Activated CD4-positive, alpha-beta memory T cell treated with anti-CD3 and anti-CD28 coated beads for 36 hours (primary cell): Measurements from ENCODE around the gene CRYBA2. TPM values are rescaled to one million over a fixed set of nuclear protein-coding genes. Genes with fewer than 3 reads are reported as not detected.

Experiments used
- CTCF ChIA-PET: fragments of 350-600 bp; sonication (Branson Sonifier 250); formaldehyde crosslinking; loops from one replicate; lab custom pipeline; 2021; ENCODE audit warnings: antibody characterized with exemption, inconsistent platforms; lab: Charles Lee
- POLR2A ChIA-PET: fragments of 350-600 bp; sonication (Branson Sonifier 250); formaldehyde crosslinking; loops from one replicate; lab custom pipeline; 2021; ENCODE audit warnings: antibody characterized with exemption; lab: Charles Lee
- DNase-seq: peaks from one replicate; pipeline ENCODE4 v3.0.0-alpha.2; 2020
- H3K27ac Mint-ChIP-seq: one replicate; pipeline ENCODE4 v1.8.0; 2021; ENCODE audit warnings: mixed read lengths
- H3K27me3 Mint-ChIP-seq: one replicate; pipeline ENCODE4 v1.8.0; 2021; ENCODE audit warnings: mixed read lengths
- H3K36me3 Mint-ChIP-seq: one replicate; pipeline ENCODE4 v1.8.0; 2021; ENCODE audit warnings: mixed read lengths
- H3K4me1 Mint-ChIP-seq: one replicate; pipeline ENCODE4 v1.8.0; 2021; ENCODE audit warnings: low read depth, mixed read lengths
- H3K4me3 Mint-ChIP-seq: one replicate; pipeline ENCODE4 v1.8.0; 2021; ENCODE audit warnings: mild to moderate bottlenecking, mixed read lengths
- H3K9me3 Mint-ChIP-seq: one replicate; pipeline ENCODE4 v1.8.0; 2021; ENCODE audit warnings: mixed read lengths
- intact Hi-C: fragments of 100-400 bp; cut with micrococcal nuclease; formaldehyde crosslinking; loops from one replicate; pipeline ENCODE4 v1.15.1; 2023
- total RNA-seq, 2 experiments: library from RNA; stranded (reverse); gene quantifications; one replicate each; pipeline ENCODE4 v1.2.3, GENCODE V29; 2021

Gene CRYBA2
- total RNA-seq, 2 experiments from 2014 or later: not detected

DNA sequence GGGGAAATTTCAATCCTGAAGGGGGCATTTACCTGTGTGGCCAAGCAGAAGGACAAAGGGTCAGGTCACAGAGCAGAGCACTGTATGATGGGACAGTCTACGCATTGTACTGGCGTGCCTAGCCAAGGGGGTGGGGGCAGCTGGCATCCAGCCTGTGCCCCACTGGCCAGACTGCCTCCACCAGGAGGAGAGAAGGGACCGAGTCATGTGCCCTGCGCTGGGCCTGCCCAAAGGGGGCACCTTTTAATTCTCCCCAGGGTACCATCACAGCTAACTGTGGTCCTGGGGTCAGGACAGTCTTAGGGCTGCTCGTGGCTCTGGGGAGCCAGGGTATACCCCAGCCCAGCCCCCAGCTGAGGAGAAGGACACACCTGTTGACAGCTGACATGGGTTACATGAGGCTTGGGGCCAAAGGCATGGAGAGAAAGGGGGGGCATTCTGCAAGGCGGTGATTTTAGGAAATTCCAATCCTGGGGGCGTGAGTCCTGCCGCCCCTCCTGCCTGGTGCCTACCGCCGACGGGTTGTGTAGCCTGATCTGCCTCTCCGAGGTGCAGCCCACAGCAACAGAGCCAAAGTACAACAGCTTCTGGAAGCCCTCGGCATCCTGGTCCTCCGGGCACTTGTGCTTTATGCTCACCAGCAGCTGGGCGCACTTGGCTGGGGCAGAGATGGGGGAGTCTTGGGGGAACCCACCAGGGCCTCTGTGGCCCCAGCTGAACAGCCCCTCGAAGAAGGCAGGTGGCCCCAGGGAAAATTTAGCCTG lies 37.1 kb upstream of the CRYBA2 start:
- H3K4me1 Mint-ChIP-seq: no peaks in the 10 kb centered on the region
- intact Hi-C loops: no loop called here
- ChIA-PET POLR2A (no interaction called here), CTCF (interaction anchor here (0.6 to 6.4 kb wide), 61 partner anchors 8 to 335 kb away, joined by 3 to 81 read pairs (median 4); partner anchors contain the start of genes ANKZF1, ATG9A, CFAP65 and CNPPD1)
- no peaks in the 10 kb centered on the region for H3K9me3 Mint-ChIP-seq
- H3K36me3 Mint-ChIP-seq: no peaks in the 10 kb centered on the region
- peaks cover 20% of the 10 kb centered on the region for H3K27me3 Mint-ChIP-seq
- no peak for DNase-seq
- no peak overlapping the region for H3K27ac Mint-ChIP-seq
- H3K4me3 Mint-ChIP-seq: no peak overlapping the region

DNA sequence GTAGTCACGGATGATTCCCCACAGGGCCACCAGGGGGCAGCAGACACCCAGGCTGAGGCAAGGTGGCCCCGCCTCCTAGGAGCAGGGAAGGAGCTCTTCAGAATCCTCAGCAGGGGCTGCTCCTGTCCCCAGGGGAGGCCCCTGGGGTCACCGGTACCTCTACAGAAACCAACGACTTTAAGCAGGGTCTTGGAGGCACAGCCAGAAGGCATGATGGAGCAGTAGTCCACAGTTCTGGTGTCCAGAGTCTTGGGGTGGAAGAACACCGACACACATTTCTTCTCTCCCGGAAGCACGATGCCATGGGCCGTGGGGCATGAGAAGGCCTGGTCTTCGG lies 36.6 kb upstream of the CRYBA2 start:
- peak; percentile 85 for DNase-seq
- Mint-ChIP-seq H3K36me3 (no peaks in the 10 kb centered on the region), H3K27ac (no peak overlapping the region), H3K27me3 (peaks cover 20% of the 10 kb centered on the region), H3K9me3 (no peaks in the 10 kb centered on the region), H3K4me3 (no peak overlapping the region), H3K4me1 (no peaks in the 10 kb centered on the region)
- intact Hi-C loops: loop anchor here (1.0 kb wide), 2 partner anchors 90 to 126 kb away; no protein-coding TSS in a partner anchor
- ChIA-PET CTCF (interaction anchor here (0.6 to 6.4 kb wide), 61 partner anchors 8 to 335 kb away, joined by 3 to 81 read pairs (median 4); partner anchors contain the start of genes ANKZF1, ATG9A, CFAP65 and CNPPD1), POLR2A (no interaction called here)

DNA sequence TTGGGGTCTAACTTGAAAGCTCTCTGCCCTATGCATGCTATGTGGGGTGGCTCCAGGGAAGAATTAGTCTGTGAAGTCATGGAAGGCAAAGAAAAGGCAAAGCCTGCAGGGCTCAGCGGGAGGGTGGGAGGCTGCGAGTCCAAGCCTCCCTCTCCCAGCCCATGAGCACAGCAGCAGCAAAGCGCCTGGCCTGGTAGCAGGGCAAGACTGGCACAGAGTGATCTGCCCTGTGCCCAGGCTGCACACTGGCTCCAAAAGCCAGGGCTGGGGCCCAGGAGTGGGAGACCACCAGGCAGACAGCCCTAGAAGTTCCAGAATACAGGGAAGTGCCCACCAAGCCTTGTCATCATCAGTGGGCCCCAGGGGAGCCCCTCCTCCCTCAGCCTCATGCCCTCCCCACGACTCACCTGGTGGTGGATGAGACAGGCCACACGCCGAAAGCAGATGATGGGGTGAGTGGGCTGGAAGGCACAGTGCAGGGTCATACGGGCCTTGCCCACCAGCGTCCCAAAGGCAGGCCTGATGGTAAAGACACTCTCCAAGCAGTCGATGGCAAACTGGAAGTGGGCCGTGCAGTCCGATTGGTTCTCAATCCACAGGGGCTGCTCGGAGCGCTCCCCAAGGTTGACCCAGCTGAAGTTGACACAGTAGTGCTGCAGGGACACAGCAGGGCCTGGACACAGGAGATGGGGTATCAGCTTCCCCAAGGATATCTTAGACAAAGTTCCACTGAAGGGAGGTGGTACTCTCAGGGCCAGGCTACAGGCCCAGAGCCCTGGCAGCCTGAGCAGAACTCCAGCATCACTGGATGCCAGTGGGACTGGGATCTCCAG lies 36.0 kb upstream of the CRYBA2 start:
- CTCF ChIA-PET: interaction anchor here (0.6 to 6.4 kb wide), 56 partner anchors 9 to 336 kb away, joined by 3 to 81 read pairs (median 4); partner anchors contain the start of genes ANKZF1, ATG9A, CFAP65 and CNPPD1
- H3K9me3 Mint-ChIP-seq: no peaks in the 10 kb centered on the region
- no peaks in the 10 kb centered on the region for H3K36me3 Mint-ChIP-seq
- POLR2A ChIA-PET: no interaction called here
- H3K4me1 Mint-ChIP-seq: no peaks in the 10 kb centered on the region
- intact Hi-C loops: loop anchor here (1.0 kb wide), 2 partner anchors 90 to 126 kb away; no protein-coding TSS in a partner anchor
- DNase-seq: no peak
- H3K27ac Mint-ChIP-seq: no peak overlapping the region
- no peak overlapping the region for H3K4me3 Mint-ChIP-seq
- peaks cover 18% of the 10 kb centered on the region for H3K27me3 Mint-ChIP-seq

DNA sequence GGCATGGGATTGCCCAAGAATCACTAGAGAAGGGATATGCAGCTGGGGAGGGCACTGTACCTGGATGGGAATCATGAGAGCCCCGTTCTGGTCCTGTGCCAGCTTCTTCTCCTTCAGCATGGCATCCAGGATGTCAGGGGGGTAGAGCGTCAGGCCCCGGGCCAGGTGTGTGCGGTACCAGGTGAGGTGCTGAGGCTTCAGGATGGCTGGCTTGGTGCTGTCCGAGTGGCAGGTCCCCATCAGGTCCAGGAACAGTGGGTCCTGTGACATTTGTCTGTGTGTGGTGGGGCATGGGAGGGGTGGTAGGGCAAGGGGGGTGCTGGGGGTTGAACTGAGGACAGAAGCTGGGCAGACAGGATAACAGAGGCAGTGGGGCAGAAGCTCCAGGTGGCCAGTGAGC lies 34.9 kb upstream of the CRYBA2 start:
- ChIA-PET POLR2A (no interaction called here), CTCF (interaction anchor here (1.9 to 6.4 kb wide), 4 partner anchors 48 to 126 kb away, joined by 8 to 81 read pairs (median 12); no protein-coding TSS in a partner anchor)
- Mint-ChIP-seq H3K36me3 (no peaks in the 10 kb centered on the region), H3K4me3 (no peak overlapping the region), H3K9me3 (no peaks in the 10 kb centered on the region), H3K27ac (no peak overlapping the region), H3K27me3 (peaks cover 18% of the 10 kb centered on the region), H3K4me1 (no peaks in the 10 kb centered on the region)
- no peak for DNase-seq
- intact Hi-C loops: no loop called here

GRCh38 chr2:219027511-219028055 lies 34.4 kb upstream of the CRYBA2 start:
- ChIA-PET CTCF (interaction anchor here (1.0 to 6.4 kb wide), 6 partner anchors 17 to 129 kb away, joined by 3 to 81 read pairs (median 7); no protein-coding TSS in a partner anchor), POLR2A (no interaction called here)
- Mint-ChIP-seq H3K4me3 (no peak overlapping the region), H3K27me3 (peaks cover 18% of the 10 kb centered on the region), H3K4me1 (no peaks in the 10 kb centered on the region), H3K36me3 (no peaks in the 10 kb centered on the region), H3K9me3 (no peaks in the 10 kb centered on the region), H3K27ac (no peak overlapping the region)
- no peak for DNase-seq
- intact Hi-C loops: no loop called here

GRCh38 chr2:219026946-219027345 lies 33.7 kb upstream of the CRYBA2 start:
- Mint-ChIP-seq H3K9me3 (no peaks in the 10 kb centered on the region), H3K27ac (no peak overlapping the region), H3K4me1 (no peaks in the 10 kb centered on the region), H3K36me3 (no peaks in the 10 kb centered on the region), H3K27me3 (peaks cover 12% of the 10 kb centered on the region), H3K4me3 (no peak overlapping the region)
- DNase-seq: no peak
- ChIA-PET CTCF (interaction anchor here (1.0 to 6.4 kb wide), 6 partner anchors 16 to 129 kb away, joined by 3 to 81 read pairs (median 7); no protein-coding TSS in a partner anchor), POLR2A (no interaction called here)
- intact Hi-C loops: no loop called here

- DNase-seq: no peak
- H3K9me3 Mint-ChIP-seq: no peaks in the 10 kb centered on the region
- ChIA-PET POLR2A (no interaction called here), CTCF (interaction anchor here (0.6 to 6.4 kb wide), 5 partner anchors 15 to 178 kb away, joined by 3 to 81 read pairs (median 6); partner anchors contain the start of gene CFAP65)
- no peaks in the 10 kb centered on the region for H3K4me1 Mint-ChIP-seq
- H3K27ac Mint-ChIP-seq: no peak overlapping the region
- peaks cover 8% of the 10 kb centered on the region for H3K27me3 Mint-ChIP-seq
- H3K4me3 Mint-ChIP-seq: no peak overlapping the region
- H3K36me3 Mint-ChIP-seq: no peaks in the 10 kb centered on the region
- intact Hi-C loops: no loop called here
Observed at GRCh38 chr2:219025637-219026585, 32.7 kb upstream of the CRYBA2 start.

DNA sequence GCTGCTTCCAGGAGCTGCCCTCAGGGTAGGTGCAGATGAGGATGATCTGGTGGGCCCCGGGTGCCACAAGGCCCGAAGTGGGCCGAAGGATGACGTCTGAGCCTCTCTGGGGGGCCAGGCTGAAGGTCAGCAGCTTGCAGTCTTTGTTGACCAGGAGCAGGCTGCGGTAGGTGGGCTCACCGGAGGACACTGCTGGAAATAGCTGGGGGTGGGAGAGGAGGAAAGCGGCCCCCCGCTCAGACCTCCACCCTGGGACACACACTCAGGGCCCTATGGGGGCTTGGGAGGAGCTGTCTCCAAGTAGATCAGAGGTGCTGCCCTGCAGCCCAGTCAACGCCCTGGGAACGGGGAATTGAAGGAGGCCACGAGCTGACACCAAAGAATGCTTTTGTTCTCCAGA lies 30.8 kb upstream of the CRYBA2 start:
- CTCF ChIA-PET: interaction anchor here (0.6 to 2.1 kb wide), 4 partner anchors 29 to 131 kb away, joined by 3 to 5 read pairs (median 4); no protein-coding TSS in a partner anchor
- Mint-ChIP-seq H3K9me3 (no peaks in the 10 kb centered on the region), H3K36me3 (no peaks in the 10 kb centered on the region), H3K4me1 (no peaks in the 10 kb centered on the region), H3K27me3 (peaks cover 3% of the 10 kb centered on the region), H3K4me3 (no peak overlapping the region), H3K27ac (no peak overlapping the region)
- DNase-seq: no peak
- intact Hi-C loops: no loop called here
- POLR2A ChIA-PET: no interaction called here

DNA sequence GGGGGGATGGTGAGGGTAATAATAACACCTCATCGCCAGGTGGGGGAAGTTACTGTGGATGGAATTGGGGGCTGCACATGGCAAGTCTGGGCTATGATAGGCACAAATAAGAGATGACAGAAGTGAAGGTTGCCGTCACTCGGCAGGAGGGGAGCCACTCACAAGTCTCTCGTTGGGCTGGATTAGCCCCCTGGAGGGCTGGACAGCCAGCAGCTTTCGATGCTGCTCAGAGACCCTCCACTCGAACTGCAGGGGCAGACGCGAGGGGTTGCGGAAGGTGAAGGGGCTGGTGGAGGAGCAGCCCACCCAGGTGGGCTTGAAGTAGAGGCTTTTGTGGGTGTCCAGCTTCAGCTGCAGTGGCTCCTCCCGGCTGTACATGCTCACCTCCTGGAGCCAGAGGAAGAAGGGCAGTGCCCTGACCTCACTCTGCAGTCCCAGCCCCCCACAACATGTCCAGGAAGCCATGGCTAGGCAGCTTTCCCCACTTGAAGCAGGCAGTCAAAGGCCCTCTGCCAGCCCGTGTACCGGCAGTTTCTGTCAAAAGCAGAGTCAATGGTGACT lies 29.9 kb upstream of the CRYBA2 start:
- intact Hi-C loops: no loop called here

DNA sequence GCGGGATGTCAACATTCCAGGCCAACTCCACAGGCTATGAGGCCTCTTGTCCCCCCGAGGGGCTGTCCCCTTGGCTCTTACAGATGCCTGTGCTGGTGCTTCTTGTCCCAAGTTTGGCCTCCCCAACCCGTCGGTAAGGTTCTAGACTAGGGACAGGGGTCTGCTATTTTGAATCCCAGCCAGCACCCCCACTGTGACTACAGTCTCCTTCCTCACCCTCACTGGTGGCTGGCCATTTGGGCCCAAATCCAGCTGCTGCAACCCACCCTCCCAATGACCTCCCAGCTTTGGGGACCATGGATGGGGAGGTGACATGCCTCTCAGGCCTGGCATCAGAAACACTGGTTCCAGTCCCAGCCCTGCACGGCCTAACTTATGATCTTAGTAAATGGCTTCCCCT lies 29.4 kb upstream of the CRYBA2 start:
- no peak for DNase-seq
- POLR2A ChIA-PET: no interaction called here
- CTCF ChIA-PET: no interaction called here
- no peaks in the 10 kb centered on the region for H3K27me3 Mint-ChIP-seq
- H3K9me3 Mint-ChIP-seq: no peaks in the 10 kb centered on the region
- intact Hi-C loops: no loop called here
- H3K36me3 Mint-ChIP-seq: no peaks in the 10 kb centered on the region
- no peaks in the 10 kb centered on the region for H3K4me1 Mint-ChIP-seq
- H3K27ac Mint-ChIP-seq: no peak overlapping the region
- no peak overlapping the region for H3K4me3 Mint-ChIP-seq

More for the DNA sequence above, 29.9 kb upstream of the CRYBA2 start:
- ChIA-PET POLR2A (no interaction called here), CTCF (interaction anchor here (2.1 kb wide), 1 partner anchor 132 kb away, joined by 5 read pairs; no protein-coding TSS in a partner anchor)
- Mint-ChIP-seq H3K4me1 (no peaks in the 10 kb centered on the region), H3K4me3 (no peak overlapping the region), H3K9me3 (no peaks in the 10 kb centered on the region), H3K27me3 (no peaks in the 10 kb centered on the region), H3K36me3 (no peaks in the 10 kb centered on the region), H3K27ac (no peak overlapping the region)
- no peak for DNase-seq

GRCh38 chr2:219022041-219022440 lies 28.8 kb upstream of the CRYBA2 start:
- POLR2A ChIA-PET: no interaction called here
- CTCF ChIA-PET: no interaction called here
- Mint-ChIP-seq H3K9me3 (no peaks in the 10 kb centered on the region), H3K27ac (no peak overlapping the region), H3K4me3 (no peak overlapping the region), H3K27me3 (no peaks in the 10 kb centered on the region), H3K4me1 (no peaks in the 10 kb centered on the region), H3K36me3 (no peaks in the 10 kb centered on the region)
- intact Hi-C loops: no loop called here
- no peak for DNase-seq
